Neural cell (in vitro differentiated cells): Measurements from ENCODE around the gene SERTAD2. TPM values are rescaled to one million over a fixed set of nuclear protein-coding genes. Genes with fewer than 3 reads are reported as not detected.

ENCODE experiments used
- H2AFZ ChIP-seq: fragments of 200-600, 300-800 bp; sonication (generic), shearing (Covaris generic); 2 replicates; pipeline ENCODE4 v1.6.0; 2014; ENCODE audit warnings: low read depth, mild to moderate bottlenecking, antibody characterized with exemption, low read length, moderate library complexity
- H3F3A ChIP-seq: fragments of 200-600 bp; shearing (Covaris generic); 2 replicates; pipeline ENCODE4 v1.6.1; 2016; ENCODE audit warnings: mild to moderate bottlenecking, moderate library complexity, mixed read lengths, antibody characterized with exemption, low read length; ENCODE audit not compliant: insufficient read depth, poor library complexity, severe bottlenecking
- H3K27ac ChIP-seq: fragments of 200-600, 300-800 bp; sonication (generic), shearing (Covaris generic); 2 replicates; pipeline ENCODE4 v1.5.1; 2014; ENCODE audit warnings: mild to moderate bottlenecking, low read length, moderate library complexity
- H3K27me3 ChIP-seq: fragments of 300-800, 200-600 bp; sonication (generic), shearing (Covaris generic); 2 replicates; pipeline ENCODE4 v1.6.0; 2014; ENCODE audit warnings: mild to moderate bottlenecking, low read depth, low read length, moderate library complexity; ENCODE audit not compliant: insufficient read depth
- H3K36me3 ChIP-seq: fragments of 300-800, 200-600 bp; sonication (generic), shearing (Covaris generic); 2 replicates; pipeline ENCODE4 v1.5.1; 2014; ENCODE audit warnings: mild to moderate bottlenecking, antibody characterized with exemption, low read length, moderate library complexity; ENCODE audit not compliant: insufficient read depth
- H3K4me2 ChIP-seq: fragments of 300-800, 200-600 bp; sonication (generic), shearing (Covaris generic); 2 replicates; pipeline ENCODE4 v1.6.0; 2014; ENCODE audit warnings: mild to moderate bottlenecking, low read length
- H3K4me3 ChIP-seq: fragments of 300-800, 200-600 bp; sonication (generic), shearing (Covaris generic); 2 replicates; pipeline ENCODE4 v1.5.1; 2014; ENCODE audit warnings: mild to moderate bottlenecking, low read length, moderate library complexity
- H3K79me2 ChIP-seq: fragments of 200-600 bp; shearing (Covaris generic); replicated peaks from 2 replicates; pipeline ENCODE4 v1.6.0; 2014; ENCODE audit warnings: mild to moderate bottlenecking, low read length, moderate library complexity; ENCODE audit not compliant: insufficient read depth
- H3K9ac ChIP-seq: fragments of 300-800, 200-600 bp; sonication (generic), shearing (Covaris generic); 2 replicates; pipeline ENCODE4 v1.6.1; 2016; ENCODE audit warnings: mild to moderate bottlenecking, low read length, mixed read lengths
- H3K9me2 ChIP-seq: fragments of 200-600 bp; shearing (Covaris generic); 2 replicates; pipeline ENCODE4 v1.6.1; 2016; ENCODE audit warnings: mild to moderate bottlenecking, low read length, mixed read lengths; ENCODE audit not compliant: insufficient read depth
- H3K9me3 ChIP-seq: fragments of 200-600, 300-800 bp; sonication (generic), shearing (Covaris generic); 2 replicates; pipeline ENCODE4 v1.6.1; 2016; ENCODE audit warnings: mild to moderate bottlenecking, mixed run types, low read length, moderate library complexity, mixed read lengths
- H4K20me1 ChIP-seq: fragments of 200-600 bp; shearing (Covaris generic); 2 replicates; pipeline ENCODE4 v1.6.1; 2016; ENCODE audit warnings: mild to moderate bottlenecking, mixed run types; ENCODE audit not compliant: insufficient read depth
- CTCF ChIP-seq: fragments of 450-650 bp; IDR thresholded peaks from 2 replicates; pipeline ENCODE4 v1.5.1; 2014; ENCODE audit warnings: antibody characterized with exemption, mild to moderate bottlenecking, moderate library complexity; ENCODE audit not compliant: poor library complexity, severe bottlenecking
- EP300 ChIP-seq: fragments of 450-650 bp; conservative IDR thresholded peaks from 2 replicates; pipeline ENCODE4 v1.6.1; 2014; ENCODE audit warnings: antibody characterized with exemption, mild to moderate bottlenecking, moderate library complexity; ENCODE audit not compliant: poor library complexity, severe bottlenecking
- EZH2 ChIP-seq: fragments of 200-600, 300-800 bp; shearing (Covaris generic), sonication (generic); IDR thresholded peaks from 2 replicates; pipeline ENCODE4 v1.6.1; 2014; ENCODE audit warnings: antibody characterized with exemption, low read length, borderline replicate concordance, mild to moderate bottlenecking; ENCODE audit not compliant: insufficient read depth, poor library complexity, severe bottlenecking
- MXI1 ChIP-seq: fragments of 450-650 bp; conservative IDR thresholded peaks from 2 replicates; pipeline ENCODE4 v1.6.1; 2014; ENCODE audit warnings: antibody characterized with exemption, mild to moderate bottlenecking; ENCODE audit not compliant: poor library complexity, severe bottlenecking
- POLR2AphosphoS5 ChIP-seq: IDR thresholded peaks from 2 replicates; pipeline ENCODE4 v1.6.1; 2012
- RAD21 ChIP-seq: fragments of 450-650 bp; conservative IDR thresholded peaks from 2 replicates; pipeline ENCODE4 v1.6.1; 2014; ENCODE audit warnings: antibody characterized with exemption, mild to moderate bottlenecking, moderate library complexity
- REST ChIP-seq: IDR thresholded peaks from 2 replicates; pipeline ENCODE4 v1.6.1; 2012; ENCODE audit warnings: borderline replicate concordance
- SMC3 ChIP-seq: fragments of 450-650 bp; conservative IDR thresholded peaks from 2 replicates; pipeline ENCODE4 v1.6.1; 2014; ENCODE audit warnings: antibody characterized with exemption, mild to moderate bottlenecking, moderate library complexity; ENCODE audit not compliant: poor library complexity
- TAF1 ChIP-seq: IDR thresholded peaks from 2 replicates; pipeline ENCODE4 v1.6.1; 2012; ENCODE audit warnings: low read depth
- polyA plus RNA-seq: library from polyadenylated mRNA; depleted of rRNA; stranded (reverse); fragments of >200 nt; gene quantifications from 2 replicates; pipeline ENCODE4 v1.2.3, GENCODE V29; 2014

SERTAD2 gene
- polyA plus RNA-seq, 1 donor from 2014 or later = 4.7 TPM

DNA sequence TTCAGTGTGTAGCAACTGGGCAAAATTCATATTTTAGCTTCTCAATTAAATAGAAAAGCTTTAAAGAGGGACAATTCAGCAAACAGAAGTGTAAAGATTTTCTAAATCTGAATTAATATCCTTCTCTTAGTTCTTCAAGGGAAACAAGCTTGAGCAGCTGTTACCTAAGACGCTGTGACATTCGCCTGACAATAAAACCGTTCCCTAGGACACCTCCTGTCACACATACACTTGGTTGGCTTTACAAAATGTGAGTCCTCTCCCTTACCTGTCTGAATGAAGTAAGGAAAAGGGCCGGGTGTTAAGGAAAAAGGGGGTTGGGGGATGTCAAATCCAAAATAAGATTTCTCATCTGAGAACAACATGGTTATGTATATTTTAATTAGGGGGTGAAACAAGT, 2.1 kb downstream of the SERTAD2 start:
- Histone ChIP-seq H3F3A (peaks cover 3% of the 10 kb centered on the region), H3K27me3 (no peaks in the 10 kb centered on the region), H3K36me3 (no peaks in the 10 kb centered on the region), H3K9me3 (no peaks in the 10 kb centered on the region), H3K4me3 (peak overlapping the region; percentile 89), H3K9me2 (no peaks in the 10 kb centered on the region), H3K27ac (no peak overlapping the region), H3K79me2 (peaks cover 63% of the 10 kb centered on the region), H3K9ac (no peak overlapping the region), H2AFZ (no peak overlapping the region), H4K20me1 (no peaks in the 10 kb centered on the region), H3K4me2 (no peak overlapping the region)
- no peak for TF ChIP-seq CTCF
- no peak for TF ChIP-seq SMC3
- no peak for TF ChIP-seq EZH2
- no peak for TF ChIP-seq EP300
- no peak for TF ChIP-seq REST
- no peak for TF ChIP-seq RAD21
- TF ChIP-seq TAF1 = no peak
- no peak for TF ChIP-seq MXI1
- no peak for TF ChIP-seq POLR2AphosphoS5

- Histone ChIP-seq H4K20me1 (no peaks in the 10 kb centered on the region), H3K9me3 (no peaks in the 10 kb centered on the region), H3F3A (peaks cover 3% of the 10 kb centered on the region), H2AFZ (no peak overlapping the region), H3K4me3 (peak overlapping the region; percentile 89), H3K79me2 (peaks cover 71% of the 10 kb centered on the region), H3K4me2 (peak overlapping the region; percentile 21), H3K27ac (no peak overlapping the region), H3K9me2 (no peaks in the 10 kb centered on the region), H3K36me3 (no peaks in the 10 kb centered on the region), H3K9ac (no peak overlapping the region), H3K27me3 (no peaks in the 10 kb centered on the region)
- TF ChIP-seq CTCF (no peak), RAD21 (no peak), EP300 (no peak), MXI1 (no peak), TAF1 (no peak), EZH2 (no peak), SMC3 (no peak), POLR2AphosphoS5 (no peak), REST (no peak)
Observed at GRCh38 chr2:64650722-64651338, 2.9 kb downstream of the SERTAD2 start.
